K562 (cell line): ENCODE data around the gene KAT7. TPM values are rescaled to one million over a fixed set of nuclear protein-coding genes. Genes with fewer than 3 reads are reported as not detected.

Source experiments
- DMBX1 ChIP-seq: fragments of 250-450 bp; sonication (Bioruptor Pico); IDR thresholded peaks from 2 replicates; pipeline ENCODE4 v1.8.0; 2022; ENCODE audit warnings: inconsistent platforms, mild to moderate bottlenecking, moderate library complexity, borderline replicate concordance
- E4F1 ChIP-seq: fragments of 250-450 bp; sonication (Bioruptor Pico); IDR thresholded peaks from 2 replicates; pipeline ENCODE4 v1.5.0; 2021; ENCODE audit warnings: mild to moderate bottlenecking, borderline replicate concordance
- GTF3C2 ChIP-seq: IDR thresholded peaks from 3 replicates; pipeline ENCODE4 v1.6.1; 2011; ENCODE audit warnings: borderline replicate concordance, mild to moderate bottlenecking, moderate library complexity; ENCODE audit not compliant: insufficient read length; ENCODE audit errors: extremely low read depth
- HMG20B ChIP-seq: fragments of 250-450 bp; sonication (Bioruptor Pico); IDR thresholded peaks from 2 replicates; pipeline ENCODE4 v1.5.0; 2021; ENCODE audit warnings: mild to moderate bottlenecking
- IRF2 ChIP-seq: sonication (generic); formaldehyde crosslinking; IDR thresholded peaks from 2 replicates; pipeline ENCODE4 v1.8.1; 2022; ENCODE audit warnings: mild to moderate bottlenecking, missing genetic modification reagents
- MEF2D ChIP-seq: conservative IDR thresholded peaks from 2 replicates; pipeline ENCODE4 v1.6.1; 2016; ENCODE audit warnings: low read depth, missing genetic modification characterization, missing compliant biosample characterization
- MTA1 ChIP-seq: fragments of 450-650 bp; IDR thresholded peaks from 2 replicates; pipeline ENCODE4 v1.6.1; 2017; ENCODE audit warnings: borderline replicate concordance
- NR4A1 ChIP-seq, 2 experiments: fragments of 250-450 bp in 1 of 2; fragments of 450-650 bp in 1 of 2; sonication (Bioruptor Pico) in 1 of 2; IDR thresholded peaks; 2 replicates each; pipeline versions ENCODE4 v1.4.0 to v1.6.1; 2016 to 2020; ENCODE audit warnings: mild to moderate bottlenecking in 2 of 2, missing compliant biosample characterization in 1 of 2, missing genetic modification characterization in 1 of 2, moderate library complexity in 1 of 2
- NUFIP1 ChIP-seq: fragments of 450-650 bp; IDR thresholded peaks from 2 replicates; pipeline ENCODE4 v1.6.1; 2018; ENCODE audit not compliant: partially characterized antibody
- PRDM10 ChIP-seq: fragments of 450-650 bp; IDR thresholded peaks from 2 replicates; pipeline ENCODE4 v1.6.1; 2018; ENCODE audit not compliant: partially characterized antibody
- RHOXF2B ChIP-seq: fragments of 250-450 bp; sonication (Bioruptor Pico); conservative IDR thresholded peaks from 2 replicates; pipeline ENCODE4 v1.5.1; 2021
- ZNF780A ChIP-seq: fragments of 250-450 bp; sonication (Bioruptor Pico); IDR thresholded peaks from 2 replicates; pipeline ENCODE4 v1.5.0; 2021; ENCODE audit warnings: mild to moderate bottlenecking
- polyA plus RNA-seq, 8 experiments: library from polyadenylated mRNA; depleted of rRNA in 4 of 8; stranded (reverse) in 5 of 8; unstranded in 3 of 8; fragments of >200 nt; fragmentation: Nextera tagmentation in 2 of 8; fragmentation: Illumina TruSeq in 1 of 8; extraction: Ambion mirVana in 2 of 8; extraction: Trizol in 1 of 8; gene quantifications; 2 replicates each; pipeline versions ENCODE4 v1.2.1 to v1.2.3, GENCODE V29; 2011 to 2014; ENCODE audit warnings: inconsistent platforms in 1 of 8, missing spikeins in 1 of 8
- total RNA-seq, 7 experiments: library from RNA; depleted of rRNA in 6 of 7; stranded (reverse); fragments of >200 nt in 6 of 7; fragmentation: Illumina TruSeq in 2 of 7; extraction: Trizol in 2 of 7; gene quantifications; 2 replicates each; pipeline versions ENCODE4 v1.2.1 to v1.2.3, GENCODE V29; 2011 to 2021; ENCODE audit warnings: low replicate concordance in 1 of 7
- TF ChIP-seq, protein P1 (sequence below): fragments of 250-450 bp; sonication (Bioruptor Pico); IDR thresholded peaks from 2 replicates; pipeline ENCODE4 v1.8.0; 2022; ENCODE audit warnings: inconsistent platforms, mild to moderate bottlenecking, moderate library complexity, borderline replicate concordance
- TF ChIP-seq, protein P2 (sequence below), 2 experiments: fragments of 200-800 bp in 1 of 2; sonication (Bioruptor generic) in 1 of 2; sonication (generic) in 1 of 2; formaldehyde crosslinking in 1 of 2; IDR thresholded peaks in 1 of 2; conservative IDR thresholded peaks in 1 of 2; 2 replicates each; pipeline versions ENCODE4 v1.5.0 to v1.6.1; 2016 to 2020; ENCODE audit warnings: missing compliant biosample characterization in 1 of 2, missing genetic modification characterization in 1 of 2, missing genetic modification reagents in 1 of 2

KAT7 gene
- total and polyA plus RNA-seq, 9 of the 15 experiments (the other 6 are each of a cell fraction or from before 2014, with no cell fraction given): 10.8 to 57.3 (median 34.8) TPM

DNA sequence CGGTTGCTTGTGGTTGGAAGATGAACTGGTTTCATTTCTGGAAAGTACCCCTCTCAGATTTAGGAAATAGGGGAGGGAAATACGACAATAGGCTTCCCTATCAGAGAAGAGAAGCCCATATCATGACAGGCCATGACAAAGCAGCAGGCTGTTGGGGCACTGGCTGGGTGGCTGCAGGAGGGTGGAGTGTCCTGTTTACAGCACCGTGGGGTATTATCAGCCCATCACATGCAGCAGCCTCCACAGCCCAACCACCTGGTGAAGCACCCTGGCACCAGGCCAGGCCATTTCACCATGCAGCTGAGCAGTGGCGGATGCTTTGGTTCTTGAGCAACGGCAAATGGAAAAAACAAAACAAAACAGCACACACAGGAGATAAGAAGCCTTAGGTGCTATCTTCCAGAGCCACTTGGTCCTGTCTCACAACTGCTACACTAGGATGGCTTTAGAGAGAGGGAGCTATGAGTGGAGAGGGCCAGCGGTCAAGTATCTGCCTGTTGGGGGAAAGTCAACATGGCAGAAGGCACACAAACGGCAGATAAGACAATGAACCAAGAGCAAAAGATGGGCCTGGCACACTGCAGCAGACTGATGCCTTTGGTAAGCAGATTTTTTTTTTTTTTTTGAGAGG, 48.7 kb upstream of the KAT7 start (continued):
- TF ChIP-seq, protein P1, sequence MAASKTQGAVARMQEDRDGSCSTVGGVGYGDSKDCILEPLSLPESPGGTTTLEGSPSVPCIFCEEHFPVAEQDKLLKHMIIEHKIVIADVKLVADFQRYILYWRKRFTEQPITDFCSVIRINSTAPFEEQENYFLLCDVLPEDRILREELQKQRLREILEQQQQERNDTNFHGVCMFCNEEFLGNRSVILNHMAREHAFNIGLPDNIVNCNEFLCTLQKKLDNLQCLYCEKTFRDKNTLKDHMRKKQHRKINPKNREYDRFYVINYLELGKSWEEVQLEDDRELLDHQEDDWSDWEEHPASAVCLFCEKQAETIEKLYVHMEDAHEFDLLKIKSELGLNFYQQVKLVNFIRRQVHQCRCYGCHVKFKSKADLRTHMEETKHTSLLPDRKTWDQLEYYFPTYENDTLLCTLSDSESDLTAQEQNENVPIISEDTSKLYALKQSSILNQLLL: no peak
- no peak for TF ChIP-seq HMG20B
- TF ChIP-seq MEF2D (tag): peak; percentile 93
- no peak for TF ChIP-seq GTF3C2
- TF ChIP-seq RHOXF2B: no peak
- no peak for TF ChIP-seq IRF2 (CRISPR knock-in tag)
- TF ChIP-seq NR4A1 (CRISPR knock-in tag; IDR thresholded peaks at IDR 0.05): no peak; the same call in none of the 2 replicates
- peak; percentile 97 for TF ChIP-seq NR4A1 (tag; IDR thresholded peaks at IDR 0.05)
- no peak for TF ChIP-seq E4F1 (CRISPR knock-in tag)
- TF ChIP-seq PRDM10: peak; percentile 80
- peak; percentile 99 for TF ChIP-seq DMBX1 (CRISPR knock-in tag)
- TF ChIP-seq NUFIP1: peak; percentile 69
- no peak for TF ChIP-seq ZNF780A (CRISPR knock-in tag)
- TF ChIP-seq MTA1: peak; percentile 94
- TF ChIP-seq, protein P2, sequence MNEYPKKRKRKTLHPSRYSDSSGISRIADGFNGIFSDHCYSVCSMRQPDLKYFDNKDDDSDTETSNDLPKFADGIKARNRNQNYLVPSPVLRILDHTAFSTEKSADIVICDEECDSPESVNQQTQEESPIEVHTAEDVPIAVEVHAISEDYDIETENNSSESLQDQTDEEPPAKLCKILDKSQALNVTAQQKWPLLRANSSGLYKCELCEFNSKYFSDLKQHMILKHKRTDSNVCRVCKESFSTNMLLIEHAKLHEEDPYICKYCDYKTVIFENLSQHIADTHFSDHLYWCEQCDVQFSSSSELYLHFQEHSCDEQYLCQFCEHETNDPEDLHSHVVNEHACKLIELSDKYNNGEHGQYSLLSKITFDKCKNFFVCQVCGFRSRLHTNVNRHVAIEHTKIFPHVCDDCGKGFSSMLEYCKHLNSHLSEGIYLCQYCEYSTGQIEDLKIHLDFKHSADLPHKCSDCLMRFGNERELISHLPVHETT (CRISPR knock-in tag; conservative IDR thresholded peaks at IDR 0.05 in 1 of 2, IDR thresholded peaks at IDR 0.05 in 1 of 2): peak in 1 of 2 experiments; percentile 97; a peak in 2 of 4 replicates
